HepG2 (cell line): ENCODE measurements around the gene ACSL5.

Experiments
- DPF2 ChIP-seq: sonication (generic); formaldehyde crosslinking; IDR thresholded peaks from 2 replicates; pipeline ENCODE4 v1.4.0; 2020; ENCODE audit warnings: mild to moderate bottlenecking, low read depth, missing genetic modification reagents, borderline replicate concordance
- SMAD1 ChIP-seq: sonication (generic); formaldehyde crosslinking; IDR thresholded peaks from 2 replicates; pipeline ENCODE4 v1.4.0; 2020; ENCODE audit warnings: missing genetic modification reagents, low read depth, mild to moderate bottlenecking, borderline replicate concordance

DNA sequence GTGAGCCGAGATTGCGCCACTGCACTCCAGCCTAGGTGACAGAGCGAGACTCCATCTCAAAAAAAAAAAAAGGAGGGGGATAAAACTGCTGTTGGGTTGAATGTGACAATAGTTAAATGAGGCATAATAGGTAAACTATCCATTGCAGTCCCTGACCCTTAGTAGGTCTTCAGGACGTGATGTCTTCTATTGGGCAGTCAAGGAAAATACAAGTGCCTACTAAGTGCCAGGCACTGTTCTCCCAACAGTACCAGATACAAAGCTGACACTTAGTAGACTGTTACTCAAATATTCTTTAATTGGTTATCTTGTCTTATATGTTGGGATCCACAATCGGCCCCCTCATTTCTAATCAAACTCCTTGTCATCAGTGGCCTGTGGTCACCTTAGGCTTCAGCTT is 27.1 kb upstream of the ACSL5 start:
- no peak for TF ChIP-seq DPF2 (CRISPR knock-in tag)
- no peak for TF ChIP-seq SMAD1 (CRISPR knock-in tag)
